Ovary (tissue), 3 donors: ENCODE results near the gene FGD3.

Source experiments
- CTCF ChIP-seq, 3 donors: fragments of 450-650 bp in 2 of 3; fragments of 200-600 bp in 1 of 3; IDR thresholded peaks; one replicate each; pipeline versions ENCODE4 v1.5.1 to v1.8.0; 2016 to 2022; ENCODE audit warnings: antibody characterized with exemption in 3 of 3, mild to moderate bottlenecking in 1 of 3
- EP300 ChIP-seq: sonication (generic); formaldehyde crosslinking; IDR thresholded peaks from one replicate; pipeline ENCODE4 v1.6.1; 2017; ENCODE audit warnings: antibody characterized with exemption
- donor health status: DM: no; HTN: no; CAD: no.

GRCh38 chr9:92988215-92988768, 41.0 kb downstream of the FGD3 start:
- TF ChIP-seq EP300 (no peak), CTCF (IDR thresholded peaks at IDR 0.05) (no peak)
